CD14-positive monocyte (primary cell): ENCODE results near the gene POLR2L. TPM values are rescaled to one million over a fixed set of nuclear protein-coding genes. Genes with fewer than 3 reads are reported as not detected.
A peak's percentile ranks its signal among the peaks of the same experiment; 100 is the strongest.

Experiments used
- DNase-seq, 3 donors: peaks; one replicate each; pipeline ENCODE4 v3.0.0-alpha.2; 2011 to 2022
- H2AFZ ChIP-seq: 2 replicates; pipeline ENCODE4 v1.6.0; 2012; ENCODE audit warnings: mild to moderate bottlenecking, low read depth, low read length, inconsistent platforms; ENCODE audit not compliant: insufficient read depth, poor library complexity, severe bottlenecking
- H3K27ac ChIP-seq, 2 donors: 1 replicate in 1 of 2; 2 replicates in 1 of 2; pipeline ENCODE4 v1.5.1; 2012 to 2013; ENCODE audit warnings: low read length in 2 of 2, control low read depth in 1 of 2, inconsistent platforms in 1 of 2, low read depth in 1 of 2, mild to moderate bottlenecking in 1 of 2
- H3K27me3 ChIP-seq, 2 donors: one replicate each; pipeline versions ENCODE4 v1.6.0 to v1.6.1; 2011 to 2013; ENCODE audit warnings: low read length in 2 of 2; ENCODE audit not compliant: control insufficient read depth in 2 of 2, insufficient read depth in 2 of 2
- H3K36me3 ChIP-seq, 2 donors: replicated peaks in 1 of 2; 1 replicate in 1 of 2; 2 replicates in 1 of 2; pipeline versions ENCODE4 v1.5.1 to v1.6.1; 2012 to 2013; ENCODE audit warnings: low read length in 2 of 2, control low read depth in 1 of 2, inconsistent platforms in 1 of 2, mild to moderate bottlenecking in 1 of 2; ENCODE audit not compliant: insufficient read depth in 2 of 2, control insufficient read depth in 1 of 2
- H3K4me1 ChIP-seq, 2 donors: 1 replicate in 1 of 2; 2 replicates in 1 of 2; pipeline versions ENCODE4 v1.5.1 to v1.6.1; 2012 to 2013; ENCODE audit warnings: low read length in 2 of 2, control low read depth in 1 of 2, inconsistent platforms in 1 of 2, mild to moderate bottlenecking in 1 of 2, moderate library complexity in 1 of 2; ENCODE audit not compliant: insufficient read depth in 2 of 2, control insufficient read depth in 1 of 2
- H3K4me2 ChIP-seq: replicated peaks from 2 replicates; pipeline ENCODE3; 2012; ENCODE audit warnings: low read length, moderate library complexity, mild to moderate bottlenecking; ENCODE audit not compliant: poor library complexity, severe bottlenecking; ENCODE audit errors: extremely low read depth
- H3K4me3 ChIP-seq, 3 experiments: fragments of 200-600 bp in 1 of 3; sonication (generic) in 1 of 3; replicated peaks in 1 of 3; 1 replicate in 2 of 3; 2 replicates in 1 of 3; pipeline ENCODE4 v1.5.1; 2011 to 2013; ENCODE audit warnings: low read length in 3 of 3, mild to moderate bottlenecking in 3 of 3, control low read depth in 2 of 3, low read depth in 2 of 3, inconsistent platforms in 1 of 3, moderate library complexity in 1 of 3
- H3K79me2 ChIP-seq: 2 replicates; pipeline ENCODE4 v1.6.0; 2012; ENCODE audit warnings: mild to moderate bottlenecking, control low read depth, inconsistent platforms, low read length, moderate library complexity; ENCODE audit not compliant: insufficient read depth
- H3K9ac ChIP-seq: 2 replicates; pipeline ENCODE4 v1.6.0; 2017; ENCODE audit warnings: low read length, mild to moderate bottlenecking; ENCODE audit not compliant: insufficient read depth, poor library complexity, severe bottlenecking
- H3K9me3 ChIP-seq, 2 donors: replicated peaks in 1 of 2; 1 replicate in 1 of 2; 2 replicates in 1 of 2; pipeline versions ENCODE4 v1.5.1 to v1.6.1; 2012 to 2013; ENCODE audit warnings: low read length in 2 of 2, control low read depth in 1 of 2; ENCODE audit not compliant: control insufficient read depth in 1 of 2, insufficient read depth in 1 of 2
- H4K20me1 ChIP-seq: 2 replicates; pipeline ENCODE4 v1.6.0; 2012; ENCODE audit warnings: mild to moderate bottlenecking, low read length, control low read depth, moderate library complexity; ENCODE audit not compliant: insufficient read depth
- H3K27ac Mint-ChIP-seq, 7 donors: one replicate each; pipeline ENCODE4 v1.8.0; 2020; ENCODE audit warnings: mild to moderate bottlenecking in 7 of 7, mixed read lengths in 7 of 7, moderate library complexity in 6 of 7, inconsistent platforms in 2 of 7
- H3K27me3 Mint-ChIP-seq, 3 donors: one replicate each; pipeline ENCODE4 v1.8.0; 2021 to 2022; ENCODE audit warnings: low read depth in 3 of 3, mild to moderate bottlenecking in 3 of 3, mixed read lengths in 3 of 3, moderate library complexity in 3 of 3, inconsistent platforms in 1 of 3
- H3K36me3 Mint-ChIP-seq, 2 donors: one replicate each; pipeline ENCODE4 v1.8.0; 2020; ENCODE audit warnings: mixed read lengths in 2 of 2, inconsistent platforms in 1 of 2, mild to moderate bottlenecking in 1 of 2
- H3K4me1 Mint-ChIP-seq: one replicate; pipeline ENCODE4 v1.8.0; 2020; ENCODE audit warnings: mild to moderate bottlenecking, mixed read lengths
- H3K4me3 Mint-ChIP-seq, 2 donors: one replicate each; pipeline ENCODE4 v1.8.0; 2020; ENCODE audit warnings: mild to moderate bottlenecking in 2 of 2, mixed read lengths in 2 of 2, moderate library complexity in 1 of 2
- H3K9me3 Mint-ChIP-seq, 7 donors: one replicate each; pipeline ENCODE4 v1.8.0; 2020 to 2022; ENCODE audit warnings: mixed read lengths in 7 of 7, mild to moderate bottlenecking in 6 of 7, moderate library complexity in 6 of 7, inconsistent platforms in 2 of 7
- WGBS: methylation state at CpG from one replicate; pipeline ENCODE4 v1.1.5; 2013; ENCODE audit warnings: missing lambda C conversion rate; ENCODE audit not compliant: insufficient coverage; 5-methylcytosine and 5-hydroxymethylcytosine counted together
- intact Hi-C, 2 donors: fragments of 100-400 bp; cut with micrococcal nuclease; formaldehyde crosslinking; loops; one replicate each; pipeline versions ENCODE4 v1.15.0 to v1.15.1; 2023
- polyA plus RNA-seq, 3 donors: library from polyadenylated mRNA; depleted of rRNA in 1 of 3; unstranded in 2 of 3; stranded (reverse) in 1 of 3; fragments of 300-500 nt in 2 of 3; fragments of >200 nt in 1 of 3; fragmentation: Illumina TruSeq in 2 of 3; gene quantifications; 1 replicate in 2 of 3; 2 replicates in 1 of 3; pipeline ENCODE4 v1.2.3, GENCODE V29; 2012 to 2021
- TF ChIP-seq, protein P1 (sequence below): fragments of 200-600 bp; IDR thresholded peaks from one replicate; pipeline ENCODE4 v1.8.0; 2022; ENCODE audit warnings: antibody characterized with exemption, mild to moderate bottlenecking

POLR2L gene
- polyA plus RNA-seq, 3 donors: 93.9 to 133 (median 110) TPM

- peak; percentile 70 to 78 (median 72) for DNase-seq
- peak within 1 kb of the TSS; percentile 98 for H3K4me2 ChIP-seq
- peaks cover 15% of the 10 kb centered on the region for H3K79me2 ChIP-seq
- Mint-ChIP-seq H3K9me3 (peaks cover 0 to 3% (median 0%) of the 10 kb centered on the region in 7 donors), H3K27me3 (no peaks in the 10 kb centered on the region), H3K36me3 (peaks cover 9 to 31% of the 10 kb centered on the region in 2 donors), H3K27ac (peak within 1 kb of the TSS; percentile 42 to 91 (median 87)), H3K4me1 (peaks cover 18% of the 10 kb centered on the region), H3K4me3 (peak within 1 kb of the TSS; percentile 80 to 94)
- intact Hi-C loops: loop anchor here in 1 of 2 donors (5.0 kb wide), 1 partner anchor 51 kb away; the partner anchor contains the start of gene TALDO1
- no peaks in the 10 kb centered on the region for H3K9me3 ChIP-seq
- WGBS: 3% methylated on average over 66 of the region's 69 CpGs
- H4K20me1 ChIP-seq: no peaks in the 10 kb centered on the region
- no peaks in the 10 kb centered on the region for H3K27me3 ChIP-seq
- H2AFZ ChIP-seq: peak within 1 kb of the TSS; percentile 78
- peaks cover 15 to 18% of the 10 kb centered on the region in 2 donors for H3K36me3 ChIP-seq
- H3K9ac ChIP-seq: peak within 1 kb of the TSS; percentile 59
- TF ChIP-seq, protein P1, sequence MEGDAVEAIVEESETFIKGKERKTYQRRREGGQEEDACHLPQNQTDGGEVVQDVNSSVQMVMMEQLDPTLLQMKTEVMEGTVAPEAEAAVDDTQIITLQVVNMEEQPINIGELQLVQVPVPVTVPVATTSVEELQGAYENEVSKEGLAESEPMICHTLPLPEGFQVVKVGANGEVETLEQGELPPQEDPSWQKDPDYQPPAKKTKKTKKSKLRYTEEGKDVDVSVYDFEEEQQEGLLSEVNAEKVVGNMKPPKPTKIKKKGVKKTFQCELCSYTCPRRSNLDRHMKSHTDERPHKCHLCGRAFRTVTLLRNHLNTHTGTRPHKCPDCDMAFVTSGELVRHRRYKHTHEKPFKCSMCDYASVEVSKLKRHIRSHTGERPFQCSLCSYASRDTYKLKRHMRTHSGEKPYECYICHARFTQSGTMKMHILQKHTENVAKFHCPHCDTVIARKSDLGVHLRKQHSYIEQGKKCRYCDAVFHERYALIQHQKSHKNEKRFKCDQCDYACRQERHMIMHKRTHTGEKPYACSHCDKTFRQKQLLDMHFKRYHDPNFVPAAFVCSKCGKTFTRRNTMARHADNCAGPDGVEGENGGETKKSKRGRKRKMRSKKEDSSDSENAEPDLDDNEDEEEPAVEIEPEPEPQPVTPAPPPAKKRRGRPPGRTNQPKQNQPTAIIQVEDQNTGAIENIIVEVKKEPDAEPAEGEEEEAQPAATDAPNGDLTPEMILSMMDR: peak; percentile 96
- peak within 1 kb of the TSS; percentile 54 to 85 (median 84) for H3K4me3 ChIP-seq
- peak within 1 kb of the TSS; percentile 64 to 77 for H3K27ac ChIP-seq
- H3K4me1 ChIP-seq: peaks cover 29 to 33% of the 10 kb centered on the region in 2 donors
Observed at GRCh38 chr11:798093-798713, 44.1 kb downstream of the POLR2L start, which contains the start of gene SLC25A22. Gene SLC25A22, minus strand, starts transcription at chr11:798281. Its CDS starts 3,275 bp downstream, at chr11:795006.

DNA sequence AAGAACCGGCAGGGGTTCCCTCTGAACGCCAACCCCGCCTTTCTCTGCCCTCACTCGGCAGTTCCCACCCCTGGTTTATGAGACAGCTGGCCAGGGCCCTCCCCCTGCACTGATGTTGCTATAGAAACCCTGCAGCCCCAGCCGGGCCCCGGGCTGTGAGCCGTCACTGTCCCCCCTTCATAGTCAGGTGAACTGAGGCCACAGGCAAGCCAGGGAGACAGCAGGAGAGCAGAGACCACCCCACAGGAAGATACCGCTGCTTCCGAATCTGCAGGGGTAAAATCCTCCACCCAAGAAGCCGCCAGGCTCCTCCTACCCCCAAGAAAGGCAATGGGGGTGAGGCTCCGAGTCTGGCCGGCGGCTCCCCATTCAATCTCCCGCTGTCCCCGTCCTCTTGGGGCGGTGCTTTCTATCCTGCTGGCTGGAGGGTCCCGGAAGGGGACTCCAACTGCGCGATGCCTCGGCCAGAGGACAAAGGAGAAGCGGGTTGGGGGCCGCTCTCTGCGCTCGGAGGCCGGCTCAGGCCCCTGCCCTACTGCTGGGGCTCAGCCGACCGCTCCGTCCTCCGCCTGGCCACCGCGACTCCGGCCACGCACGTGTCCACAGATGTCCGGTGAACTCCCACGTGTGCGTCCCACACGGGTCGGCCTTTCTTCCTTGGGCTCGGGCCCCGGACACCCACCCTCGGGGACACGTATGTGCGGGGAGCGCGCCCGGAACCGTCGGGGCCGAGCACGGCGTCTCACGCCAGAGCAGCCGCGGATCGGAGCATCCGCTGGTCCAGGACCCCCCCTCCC is 44.8 kb downstream of the POLR2L start:
- Histone ChIP-seq H3K79me2 (peaks cover 15% of the 10 kb centered on the region), H3K4me2 (peak overlapping the region; percentile 98), H3K27ac (peak overlapping the region; percentile 64 to 77), H3K36me3 (peaks cover 12 to 17% of the 10 kb centered on the region in 2 donors), H3K4me3 (peak overlapping the region; percentile 54 to 85 (median 84)), H3K9ac (peak overlapping the region; percentile 59), H2AFZ (peak overlapping the region; percentile 78), H3K9me3 (no peaks in the 10 kb centered on the region), H3K4me1 (peaks cover 29 to 33% of the 10 kb centered on the region in 2 donors), H3K27me3 (no peaks in the 10 kb centered on the region), H4K20me1 (no peaks in the 10 kb centered on the region)
- Mint-ChIP-seq H3K27ac (peak overlapping the region; percentile 42 to 91 (median 87)), H3K9me3 (peaks cover 0 to 3% (median 0%) of the 10 kb centered on the region in 7 donors), H3K4me3 (peak overlapping the region; percentile 80 to 94), H3K27me3 (no peaks in the 10 kb centered on the region), H3K4me1 (peaks cover 18% of the 10 kb centered on the region), H3K36me3 (peaks cover 10 to 28% of the 10 kb centered on the region in 2 donors)
- intact Hi-C loops: loop anchor here (2.0 to 5.0 kb wide), 2 partner anchors 21 to 50 kb away; partner anchors contain the start of genes GATD1 (in 2 of the 2) and TALDO1 (in 1 of the 2)
- DNase-seq: peak; percentile 30 to 69 (median 55)
- WGBS: under 1% methylated on average over 54 of the region's 57 CpGs
- TF ChIP-seq, protein P1: no peak
